NT2/D1 (cell line): Measurements from ENCODE around the gene WDR27.
"Not testable (repeated sequence)": the region's sequence is repeated elsewhere in the genome, so short reads cannot be mapped to it uniquely, and the experiment has no call there.

Source experiments
- DNase-seq: peaks from one replicate; pipeline ENCODE4 v3.0.0-alpha.2; 2011; ENCODE audit warnings: low read depth, low spot score
- H3K27me3 ChIP-seq: 2 replicates; pipeline ENCODE4 v1.6.0; 2011; ENCODE audit warnings: mild to moderate bottlenecking; ENCODE audit not compliant: insufficient read length, insufficient read depth
- H3K36me3 ChIP-seq: 2 replicates; pipeline ENCODE4 v1.6.1; 2011; ENCODE audit warnings: mild to moderate bottlenecking, low read length, mixed read lengths; ENCODE audit not compliant: insufficient read depth, insufficient read length
- H3K4me1 ChIP-seq: 2 replicates; pipeline ENCODE4 v1.5.1; 2011; ENCODE audit not compliant: insufficient read depth, insufficient read length
- H3K4me3 ChIP-seq: 2 replicates; pipeline ENCODE4 v1.5.1; 2011; ENCODE audit warnings: low read depth; ENCODE audit not compliant: insufficient read length
- H3K9ac ChIP-seq: 2 replicates; pipeline ENCODE4 v1.6.0; 2011; ENCODE audit warnings: low read depth; ENCODE audit not compliant: insufficient read length
- H3K9me3 ChIP-seq: 2 replicates; pipeline ENCODE4 v1.5.1; 2011; ENCODE audit warnings: mild to moderate bottlenecking, low read length; ENCODE audit not compliant: insufficient read depth
- SUZ12 ChIP-seq: IDR thresholded peaks from 2 replicates; pipeline ENCODE4 v1.6.1; 2011; ENCODE audit not compliant: insufficient read length, insufficient read depth; ENCODE audit errors: extremely low read depth
- YY1 ChIP-seq: IDR thresholded peaks from 2 replicates; pipeline ENCODE4 v1.6.1; 2011; ENCODE audit not compliant: insufficient read length, insufficient read depth
- ZNF274 ChIP-seq: IDR thresholded peaks from 2 replicates; pipeline ENCODE4 v1.6.1; 2011; ENCODE audit warnings: mild to moderate bottlenecking, low read depth, low read length

Gene WDR27

DNA sequence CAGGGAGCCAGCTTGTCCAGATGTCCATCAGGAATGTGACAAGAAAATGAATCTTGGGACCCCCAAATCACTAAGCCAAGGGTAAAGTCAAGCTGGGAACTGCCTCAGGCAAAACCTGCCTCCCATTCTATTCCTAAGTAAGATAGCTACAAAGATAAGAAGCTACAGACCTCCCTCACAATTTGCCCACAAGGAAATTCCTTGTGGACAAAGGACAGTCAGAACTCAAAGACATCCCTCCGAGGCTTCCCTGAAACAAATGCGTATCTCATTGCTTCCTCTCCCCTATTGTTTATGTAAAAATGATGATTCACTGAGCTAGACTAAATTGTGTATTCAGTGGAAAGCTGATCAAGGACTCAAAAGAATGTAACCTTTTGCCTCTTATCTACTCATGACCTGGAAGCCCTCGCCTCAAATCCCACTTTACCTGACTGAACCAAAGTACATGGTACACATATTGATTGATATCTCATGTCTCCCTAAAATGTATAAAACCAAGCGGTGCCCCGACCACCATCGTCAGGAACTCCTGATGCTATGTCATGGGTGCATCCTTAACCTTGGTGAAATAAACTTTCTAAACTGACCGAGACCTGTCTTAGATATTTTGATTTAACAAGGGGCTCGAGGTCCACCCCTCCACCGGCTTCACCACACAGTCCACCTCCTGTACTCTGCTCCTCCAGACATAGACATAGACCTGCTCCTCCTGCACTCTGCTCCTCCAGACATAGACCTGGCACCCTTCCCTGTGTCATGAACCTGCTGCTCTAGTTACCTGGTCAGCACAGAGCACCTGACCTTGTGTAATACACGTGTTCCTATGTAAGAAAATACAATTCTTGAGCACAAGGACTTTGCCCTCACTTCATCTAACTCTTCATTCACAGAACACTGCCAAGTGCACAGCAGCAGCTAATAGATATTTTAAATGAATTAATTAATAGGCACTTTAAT lies 81.4 kb downstream of the WDR27 start:
- Histone ChIP-seq H3K9ac (no peak overlapping the region), H3K27me3 (no peaks in the 10 kb centered on the region), H3K4me1 (peaks cover 8% of the 10 kb centered on the region), H3K9me3 (peaks cover 66% of the 10 kb centered on the region), H3K4me3 (peak overlapping the region; percentile 0), H3K36me3 (peaks cover 18% of the 10 kb centered on the region)
- peak; percentile 32 for DNase-seq
- TF ChIP-seq SUZ12 (no peak), YY1 (no peak), ZNF274 (no peak)

DNA sequence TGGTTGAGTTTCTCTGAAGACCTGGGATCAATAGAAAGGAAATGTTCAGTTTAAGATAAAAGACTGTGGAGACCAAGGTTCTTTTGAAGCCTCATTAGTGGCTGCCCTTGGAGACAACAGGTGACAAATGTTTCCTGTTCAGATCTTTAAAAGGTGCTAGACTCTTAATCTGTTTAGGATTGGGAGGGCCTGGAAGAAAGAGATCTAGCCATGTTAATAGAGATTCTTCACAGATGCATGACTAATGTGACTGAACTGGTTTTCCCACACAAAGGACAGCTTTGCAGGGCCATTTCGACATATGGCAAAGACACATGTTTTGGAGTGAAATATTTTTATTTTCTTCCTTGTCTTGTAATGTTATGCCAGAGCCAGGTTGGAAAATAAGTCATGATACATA lies 82.2 kb downstream of the WDR27 start:
- DNase-seq: peak; percentile 32
- Histone ChIP-seq H3K27me3 (no peaks in the 10 kb centered on the region), H3K9ac (no peak overlapping the region), H3K4me3 (no peak overlapping the region), H3K4me1 (peaks cover 8% of the 10 kb centered on the region), H3K36me3 (peaks cover 10% of the 10 kb centered on the region), H3K9me3 (peaks cover 63% of the 10 kb centered on the region)
- TF ChIP-seq SUZ12: no peak
- TF ChIP-seq ZNF274: no peak

DNA sequence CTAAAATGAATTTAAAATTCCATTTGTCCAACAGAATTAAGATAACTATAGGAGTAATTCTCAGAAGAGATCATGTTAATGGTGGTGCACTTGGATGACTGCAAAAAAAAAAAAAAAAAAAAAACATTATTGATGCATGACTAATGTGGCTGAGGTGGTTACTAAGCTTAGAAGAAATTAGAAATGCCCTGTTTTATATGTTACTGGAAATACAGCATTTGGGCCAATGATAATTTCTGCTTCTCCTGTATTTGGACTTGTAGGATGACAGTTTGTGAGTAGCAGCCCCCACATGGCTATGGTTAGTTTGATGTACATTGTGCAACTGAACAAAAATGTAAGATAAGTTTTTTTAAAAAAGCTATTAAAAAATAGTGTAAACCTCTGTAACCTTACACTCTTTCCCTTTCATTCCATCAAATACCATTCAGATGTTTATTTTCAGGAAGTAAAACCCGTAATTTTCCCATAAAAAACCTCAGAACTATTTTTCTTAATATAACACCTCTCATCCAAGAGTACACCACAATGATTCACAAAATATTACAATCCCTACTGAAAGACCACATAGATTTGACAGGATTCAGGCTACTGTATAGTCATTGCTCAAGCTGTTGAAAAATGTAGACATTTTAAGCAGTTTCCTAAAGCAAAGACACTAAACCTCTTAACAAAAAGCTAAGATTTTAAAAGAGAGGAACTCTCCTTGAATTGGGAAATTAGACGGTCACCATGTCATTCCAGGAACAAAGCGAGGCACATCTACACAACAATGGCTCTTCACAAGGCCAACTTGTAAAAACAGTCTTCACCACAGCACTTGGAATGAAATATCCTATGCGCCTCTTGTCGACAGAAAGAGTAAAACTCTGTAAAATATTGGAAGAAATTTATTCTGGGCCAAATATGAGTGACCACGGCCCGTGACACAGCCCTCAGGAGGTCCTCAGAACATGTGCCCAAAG lies 83.0 kb downstream of the WDR27 start:
- Histone ChIP-seq H3K27me3 (no peaks in the 10 kb centered on the region), H3K36me3 (peaks cover 2% of the 10 kb centered on the region), H3K9me3 (peaks cover 58% of the 10 kb centered on the region), H3K4me3 (no peak overlapping the region), H3K4me1 (peaks cover 8% of the 10 kb centered on the region), H3K9ac (no peak overlapping the region)
- no peak for TF ChIP-seq ZNF274
- TF ChIP-seq YY1: no peak
- no peak for TF ChIP-seq SUZ12
- peak; percentile 50 for DNase-seq

DNA sequence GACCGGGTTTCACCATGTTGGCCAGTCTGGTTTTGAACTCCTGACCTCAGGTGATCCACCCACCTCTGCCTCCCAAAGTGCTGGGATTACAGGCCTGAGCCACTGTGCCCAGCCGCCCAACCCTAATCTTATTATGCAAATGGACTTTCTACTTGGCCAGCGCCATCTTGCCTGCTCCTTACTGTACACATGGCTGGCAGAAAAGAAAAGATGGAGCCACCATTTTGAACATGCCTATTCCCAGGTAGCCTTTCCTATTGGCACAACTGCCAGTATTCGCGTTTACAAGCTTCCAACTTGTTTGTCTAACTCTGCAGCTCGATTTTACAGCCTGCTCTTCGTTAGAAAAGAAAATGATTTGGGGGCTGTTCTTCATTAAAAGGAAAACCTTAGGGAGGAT lies 84.3 kb downstream of the WDR27 start:
- no peak overlapping the region for H3K4me3 ChIP-seq
- no peaks in the 10 kb centered on the region for H3K27me3 ChIP-seq
- no peak for TF ChIP-seq ZNF274
- no peak for TF ChIP-seq SUZ12
- no peak for TF ChIP-seq YY1
- DNase-seq: no peak
- H3K36me3 ChIP-seq: no peaks in the 10 kb centered on the region
- H3K9ac ChIP-seq: no peak overlapping the region
- peaks cover 8% of the 10 kb centered on the region for H3K4me1 ChIP-seq
- peaks cover 49% of the 10 kb centered on the region for H3K9me3 ChIP-seq

DNA sequence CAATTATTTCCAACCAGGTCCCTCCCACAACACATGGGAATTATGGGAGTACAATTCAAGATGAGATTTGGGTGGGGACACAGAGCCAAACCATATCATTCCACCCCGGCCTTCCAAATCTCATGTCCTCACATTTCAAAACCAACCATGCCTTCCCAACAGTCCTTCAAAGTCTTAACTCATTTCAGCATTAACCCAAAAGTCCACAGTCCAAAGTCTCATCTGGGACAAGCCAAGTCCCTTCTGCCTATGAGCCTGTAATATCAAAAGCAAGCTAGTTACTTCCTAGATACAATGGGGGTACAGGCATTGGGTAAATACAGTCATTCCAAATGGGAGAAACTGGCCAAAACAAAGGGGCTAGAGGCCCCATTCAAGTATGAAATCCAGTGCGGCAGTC lies 93.2 kb downstream of the WDR27 start:
- not testable (repeated sequence) for H3K9ac ChIP-seq, DNase-seq, H3K4me1 ChIP-seq, H3K4me3 ChIP-seq, H3K36me3 ChIP-seq, H3K27me3 ChIP-seq, H3K9me3 ChIP-seq

DNA sequence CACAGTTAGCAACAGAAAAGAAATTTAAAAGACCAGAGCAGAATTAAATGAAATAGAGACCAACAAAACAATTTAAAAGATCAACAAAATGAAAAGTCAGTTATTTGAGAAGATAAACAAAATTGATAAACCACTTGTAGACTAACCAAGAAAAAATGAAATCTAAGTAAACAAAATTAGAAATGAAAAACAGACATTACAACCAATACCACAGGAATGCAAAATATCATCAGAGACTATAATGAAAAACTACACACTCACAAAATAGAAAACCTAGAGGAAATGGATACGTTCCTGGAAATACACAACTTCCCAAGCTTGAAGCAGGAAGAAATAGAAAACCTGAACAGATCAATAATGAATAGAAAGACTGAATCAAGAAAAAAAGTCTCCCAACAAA lies 97.8 kb downstream of the WDR27 start:
- Histone ChIP-seq H3K9ac (no peak overlapping the region), H3K4me3 (no peak overlapping the region), H3K4me1 (no peaks in the 10 kb centered on the region), H3K36me3 (peaks cover 8% of the 10 kb centered on the region), H3K27me3 (no peaks in the 10 kb centered on the region), H3K9me3 (no peaks in the 10 kb centered on the region)
- no peak for DNase-seq
- TF ChIP-seq YY1 (no peak), ZNF274 (no peak), SUZ12 (no peak)

DNA sequence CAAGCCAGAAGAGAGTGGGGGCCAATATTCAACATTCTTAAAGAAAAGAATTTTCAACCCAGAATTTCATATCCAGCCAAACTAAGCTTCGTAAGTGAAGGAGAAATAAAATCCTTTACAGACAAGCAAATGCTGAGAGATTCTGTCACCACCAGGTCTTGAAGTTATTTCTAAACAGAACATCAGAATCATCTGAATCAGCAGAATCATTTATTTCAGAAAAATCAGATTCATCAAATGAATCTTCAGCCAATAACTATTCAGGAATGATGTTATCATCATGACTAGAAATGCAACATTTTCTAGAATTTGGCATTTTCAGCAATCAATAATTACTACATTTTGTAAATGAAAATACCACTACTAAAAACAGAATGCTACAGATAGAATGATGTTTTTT lies 100.7 kb downstream of the WDR27 start:
- not testable (repeated sequence) for DNase-seq, H3K4me3 ChIP-seq, H3K27me3 ChIP-seq, H3K9ac ChIP-seq, H3K9me3 ChIP-seq, H3K4me1 ChIP-seq
- H3K36me3 ChIP-seq: peaks cover 16% of the 10 kb centered on the region
